ENCODE data around the gene ADGRE2. TPM values are rescaled to one million over a fixed set of nuclear protein-coding genes. Genes with fewer than 3 reads are reported as not detected.

The ADGRE2 gene
- total RNA-seq, 1 experiment from 2014 or later = 1.2 TPM

GRCh38 chr19:14748601-14749000 lies 29.8 kb downstream of the ADGRE2 start:
- Mint-ChIP-seq H3K4me3 (no peak overlapping the region), H3K9me3 (peaks cover 10 to 55% of the 10 kb centered on the region in 2 experiments), H3K36me3 (ENCODE audit: insufficient read depth in 1 of 3, low read depth in 3 of 3) (peaks cover 3 to 19% (median 14%) of the 10 kb centered on the region in 3 experiments; a peak in 6 of 7 replicates), H3K4me1 (no peaks in the 10 kb centered on the region), H3K27me3 (ENCODE audit: low read depth) (no peaks in the 10 kb centered on the region; the same call in 1 of the 2 replicates), H3K27ac (no peak overlapping the region)
- TF ChIP-seq CTCF (conservative IDR thresholded peaks at IDR 0.05) = no peak
- Histone ChIP-seq H3K4me2 (ENCODE audit: insufficient read depth, insufficient read length, low read length) (no peak overlapping the region), H2BK20ac (ENCODE audit: low read depth, low read length, poor library complexity, severe bottlenecking) (no peak overlapping the region), H3T11ph (ENCODE audit: low read length) (no peak overlapping the region), H2AK5ac (ENCODE audit: insufficient read length, low read length) (no peak overlapping the region), H3K27me3 (ENCODE audit: insufficient read depth, low read length) (no peaks in the 10 kb centered on the region), H3K23ac (ENCODE audit: insufficient read length, low read depth, low read length) (no peak overlapping the region), H3K56ac (ENCODE audit: insufficient read length, low read depth, low read length) (no peak overlapping the region), H4K91ac (ENCODE audit: insufficient read length, low read depth, low read length) (no peak overlapping the region), H3K23me2 (ENCODE audit: insufficient read length, low read depth, low read length, poor library complexity, severe bottlenecking) (no peaks in the 10 kb centered on the region), H4K5ac (ENCODE audit: insufficient read length, low read depth, low read length) (no peak overlapping the region), H3K9ac (ENCODE audit: extremely low read depth, insufficient read length, low read length) (no peak overlapping the region), H4K8ac (replicated peaks; ENCODE audit: insufficient read length, low read depth, low read length) (no peak overlapping the region), H3K9me3 (ENCODE audit: control insufficient read depth, low read depth, low read length) (no peaks in the 10 kb centered on the region), H3K4me1 (ENCODE audit: insufficient read depth, low read length) (no peaks in the 10 kb centered on the region), H3K14ac (ENCODE audit: insufficient read depth, low read length) (no peak overlapping the region), H2BK15ac (ENCODE audit: low read depth, low read length) (no peak overlapping the region), H2AFZ (ENCODE audit: low read length) (no peak overlapping the region), H4K20me1 (ENCODE audit: control insufficient read depth, insufficient read depth, insufficient read length) (no peaks in the 10 kb centered on the region), H3K79me1 (ENCODE audit: insufficient read depth, low read depth, low read length, poor library complexity, severe bottlenecking) (no peaks in the 10 kb centered on the region), H3K27ac (ENCODE audit: insufficient read length, low read depth, low read length) (no peak overlapping the region), H3K79me2 (ENCODE audit: insufficient read depth, low read length) (no peaks in the 10 kb centered on the region), H3K4ac (ENCODE audit: low read depth, low read length) (no peak overlapping the region), H3K18ac (ENCODE audit: insufficient read length, low read depth, low read length) (no peak overlapping the region), H2BK120ac (ENCODE audit: low read depth, low read length, poor library complexity, severe bottlenecking) (no peak overlapping the region), H2BK5ac (ENCODE audit: insufficient read length, low read length) (no peak overlapping the region), H2BK12ac (ENCODE audit: insufficient read length, low read depth, low read length) (no peak overlapping the region)
- no CpG with 5 or more reads among the region's 6 CpGs for WGBS (ENCODE audit: extremely low coverage, insufficient read length, low lambda C conversion rate)
- no peak for DNase-seq
